Neural cell (in vitro differentiated cells): ENCODE measurements around the gene MKRN2OS. TPM values are rescaled to one million over a fixed set of nuclear protein-coding genes. Genes with fewer than 3 reads are reported as not detected.

Experiments
- H2AFZ ChIP-seq: fragments of 200-600, 300-800 bp; sonication (generic), shearing (Covaris generic); 2 replicates; pipeline ENCODE4 v1.6.0; 2014; ENCODE audit warnings: low read depth, mild to moderate bottlenecking, antibody characterized with exemption, low read length, moderate library complexity
- H3F3A ChIP-seq: fragments of 200-600 bp; shearing (Covaris generic); 2 replicates; pipeline ENCODE4 v1.6.1; 2016; ENCODE audit warnings: mild to moderate bottlenecking, moderate library complexity, mixed read lengths, antibody characterized with exemption, low read length; ENCODE audit not compliant: insufficient read depth, poor library complexity, severe bottlenecking
- H3K27ac ChIP-seq: fragments of 200-600, 300-800 bp; sonication (generic), shearing (Covaris generic); 2 replicates; pipeline ENCODE4 v1.5.1; 2014; ENCODE audit warnings: mild to moderate bottlenecking, low read length, moderate library complexity
- H3K27me3 ChIP-seq: fragments of 300-800, 200-600 bp; sonication (generic), shearing (Covaris generic); 2 replicates; pipeline ENCODE4 v1.6.0; 2014; ENCODE audit warnings: mild to moderate bottlenecking, low read depth, low read length, moderate library complexity; ENCODE audit not compliant: insufficient read depth
- H3K36me3 ChIP-seq: fragments of 300-800, 200-600 bp; sonication (generic), shearing (Covaris generic); 2 replicates; pipeline ENCODE4 v1.5.1; 2014; ENCODE audit warnings: mild to moderate bottlenecking, antibody characterized with exemption, low read length, moderate library complexity; ENCODE audit not compliant: insufficient read depth
- H3K4me2 ChIP-seq: fragments of 300-800, 200-600 bp; sonication (generic), shearing (Covaris generic); 2 replicates; pipeline ENCODE4 v1.6.0; 2014; ENCODE audit warnings: mild to moderate bottlenecking, low read length
- H3K4me3 ChIP-seq: fragments of 300-800, 200-600 bp; sonication (generic), shearing (Covaris generic); 2 replicates; pipeline ENCODE4 v1.5.1; 2014; ENCODE audit warnings: mild to moderate bottlenecking, low read length, moderate library complexity
- H3K79me2 ChIP-seq: fragments of 200-600 bp; shearing (Covaris generic); replicated peaks from 2 replicates; pipeline ENCODE4 v1.6.0; 2014; ENCODE audit warnings: mild to moderate bottlenecking, low read length, moderate library complexity; ENCODE audit not compliant: insufficient read depth
- H3K9ac ChIP-seq: fragments of 300-800, 200-600 bp; sonication (generic), shearing (Covaris generic); 2 replicates; pipeline ENCODE4 v1.6.1; 2016; ENCODE audit warnings: mild to moderate bottlenecking, low read length, mixed read lengths
- H3K9me2 ChIP-seq: fragments of 200-600 bp; shearing (Covaris generic); 2 replicates; pipeline ENCODE4 v1.6.1; 2016; ENCODE audit warnings: mild to moderate bottlenecking, low read length, mixed read lengths; ENCODE audit not compliant: insufficient read depth
- H3K9me3 ChIP-seq: fragments of 200-600, 300-800 bp; sonication (generic), shearing (Covaris generic); 2 replicates; pipeline ENCODE4 v1.6.1; 2016; ENCODE audit warnings: mild to moderate bottlenecking, mixed run types, low read length, moderate library complexity, mixed read lengths
- H4K20me1 ChIP-seq: fragments of 200-600 bp; shearing (Covaris generic); 2 replicates; pipeline ENCODE4 v1.6.1; 2016; ENCODE audit warnings: mild to moderate bottlenecking, mixed run types; ENCODE audit not compliant: insufficient read depth
- CTCF ChIP-seq: fragments of 450-650 bp; IDR thresholded peaks from 2 replicates; pipeline ENCODE4 v1.5.1; 2014; ENCODE audit warnings: antibody characterized with exemption, mild to moderate bottlenecking, moderate library complexity; ENCODE audit not compliant: poor library complexity, severe bottlenecking
- EP300 ChIP-seq: fragments of 450-650 bp; conservative IDR thresholded peaks from 2 replicates; pipeline ENCODE4 v1.6.1; 2014; ENCODE audit warnings: antibody characterized with exemption, mild to moderate bottlenecking, moderate library complexity; ENCODE audit not compliant: poor library complexity, severe bottlenecking
- EZH2 ChIP-seq: fragments of 200-600, 300-800 bp; shearing (Covaris generic), sonication (generic); IDR thresholded peaks from 2 replicates; pipeline ENCODE4 v1.6.1; 2014; ENCODE audit warnings: antibody characterized with exemption, low read length, borderline replicate concordance, mild to moderate bottlenecking; ENCODE audit not compliant: insufficient read depth, poor library complexity, severe bottlenecking
- MXI1 ChIP-seq: fragments of 450-650 bp; conservative IDR thresholded peaks from 2 replicates; pipeline ENCODE4 v1.6.1; 2014; ENCODE audit warnings: antibody characterized with exemption, mild to moderate bottlenecking; ENCODE audit not compliant: poor library complexity, severe bottlenecking
- POLR2AphosphoS5 ChIP-seq: IDR thresholded peaks from 2 replicates; pipeline ENCODE4 v1.6.1; 2012
- RAD21 ChIP-seq: fragments of 450-650 bp; conservative IDR thresholded peaks from 2 replicates; pipeline ENCODE4 v1.6.1; 2014; ENCODE audit warnings: antibody characterized with exemption, mild to moderate bottlenecking, moderate library complexity
- REST ChIP-seq: IDR thresholded peaks from 2 replicates; pipeline ENCODE4 v1.6.1; 2012; ENCODE audit warnings: borderline replicate concordance
- SMC3 ChIP-seq: fragments of 450-650 bp; conservative IDR thresholded peaks from 2 replicates; pipeline ENCODE4 v1.6.1; 2014; ENCODE audit warnings: antibody characterized with exemption, mild to moderate bottlenecking, moderate library complexity; ENCODE audit not compliant: poor library complexity
- TAF1 ChIP-seq: IDR thresholded peaks from 2 replicates; pipeline ENCODE4 v1.6.1; 2012; ENCODE audit warnings: low read depth
- polyA plus RNA-seq: library from polyadenylated mRNA; depleted of rRNA; stranded (reverse); fragments of >200 nt; gene quantifications from 2 replicates; pipeline ENCODE4 v1.2.3, GENCODE V29; 2014

The MKRN2OS gene
- polyA plus RNA-seq, 1 donor from 2014 or later: 0.36 TPM

GRCh38 chr3:12508291-12508700 is 37.0 kb downstream of the MKRN2OS start:
- H3K27ac ChIP-seq: no peak overlapping the region
- no peak overlapping the region for H3K4me3 ChIP-seq
- H3K9me3 ChIP-seq: no peaks in the 10 kb centered on the region
- H3K9me2 ChIP-seq: no peaks in the 10 kb centered on the region
- H3F3A ChIP-seq: no peaks in the 10 kb centered on the region
- no peak overlapping the region for H2AFZ ChIP-seq
- H3K9ac ChIP-seq: no peak overlapping the region
- no peak for TF ChIP-seq EP300
- no peak for TF ChIP-seq CTCF
- TF ChIP-seq TAF1: no peak
- no peak for TF ChIP-seq REST
- no peak for TF ChIP-seq POLR2AphosphoS5
- TF ChIP-seq SMC3: no peak
- TF ChIP-seq MXI1: no peak
- TF ChIP-seq RAD21: no peak
- TF ChIP-seq EZH2: no peak
- no peak overlapping the region for H3K4me2 ChIP-seq
- no peaks in the 10 kb centered on the region for H3K79me2 ChIP-seq
- no peaks in the 10 kb centered on the region for H4K20me1 ChIP-seq
- H3K27me3 ChIP-seq: no peaks in the 10 kb centered on the region
- H3K36me3 ChIP-seq: no peaks in the 10 kb centered on the region

GRCh38 chr3:12507591-12508281 is 37.6 kb downstream of the MKRN2OS start:
- Histone ChIP-seq H3K4me3 (no peak overlapping the region), H4K20me1 (no peaks in the 10 kb centered on the region), H3K4me2 (no peak overlapping the region)

More at GRCh38 chr3:12507591-12508281, 37.6 kb downstream of the MKRN2OS start:
- Histone ChIP-seq H2AFZ (no peak overlapping the region), H3K36me3 (no peaks in the 10 kb centered on the region), H3F3A (no peaks in the 10 kb centered on the region), H3K9ac (no peak overlapping the region), H3K27me3 (no peaks in the 10 kb centered on the region), H3K79me2 (no peaks in the 10 kb centered on the region), H3K9me3 (no peaks in the 10 kb centered on the region), H3K9me2 (no peaks in the 10 kb centered on the region), H3K27ac (no peak overlapping the region)
- TF ChIP-seq TAF1: no peak
- TF ChIP-seq POLR2AphosphoS5: no peak
- no peak for TF ChIP-seq CTCF
- TF ChIP-seq REST: no peak
- TF ChIP-seq RAD21: no peak
- TF ChIP-seq MXI1: no peak
- no peak for TF ChIP-seq EZH2
- TF ChIP-seq EP300: no peak
- TF ChIP-seq SMC3: no peak
